Neural cell (in vitro differentiated cells): ENCODE data around the gene CACNA1B.

ENCODE experiments used
- CTCF ChIP-seq: fragments of 450-650 bp; IDR thresholded peaks from 2 replicates; pipeline ENCODE4 v1.5.1; 2014; ENCODE audit warnings: antibody characterized with exemption, mild to moderate bottlenecking, moderate library complexity; ENCODE audit not compliant: poor library complexity, severe bottlenecking
- SMC3 ChIP-seq: fragments of 450-650 bp; conservative IDR thresholded peaks from 2 replicates; pipeline ENCODE4 v1.6.1; 2014; ENCODE audit warnings: antibody characterized with exemption, mild to moderate bottlenecking, moderate library complexity; ENCODE audit not compliant: poor library complexity

- no peak for TF ChIP-seq CTCF
- TF ChIP-seq SMC3, result no peak
Measured at GRCh38 chr9:137955224-137955570, 77.6 kb downstream of the CACNA1B start.
